ENCODE data around the gene CHSY1. TPM values are rescaled to one million over a fixed set of nuclear protein-coding genes. Genes with fewer than 3 reads are reported as not detected.
A peak's percentile ranks its signal among the peaks of the same experiment; 100 is the strongest.

The CHSY1 gene
- total RNA-seq, 1 donor from 2014 or later: 20.4 TPM

DNA sequence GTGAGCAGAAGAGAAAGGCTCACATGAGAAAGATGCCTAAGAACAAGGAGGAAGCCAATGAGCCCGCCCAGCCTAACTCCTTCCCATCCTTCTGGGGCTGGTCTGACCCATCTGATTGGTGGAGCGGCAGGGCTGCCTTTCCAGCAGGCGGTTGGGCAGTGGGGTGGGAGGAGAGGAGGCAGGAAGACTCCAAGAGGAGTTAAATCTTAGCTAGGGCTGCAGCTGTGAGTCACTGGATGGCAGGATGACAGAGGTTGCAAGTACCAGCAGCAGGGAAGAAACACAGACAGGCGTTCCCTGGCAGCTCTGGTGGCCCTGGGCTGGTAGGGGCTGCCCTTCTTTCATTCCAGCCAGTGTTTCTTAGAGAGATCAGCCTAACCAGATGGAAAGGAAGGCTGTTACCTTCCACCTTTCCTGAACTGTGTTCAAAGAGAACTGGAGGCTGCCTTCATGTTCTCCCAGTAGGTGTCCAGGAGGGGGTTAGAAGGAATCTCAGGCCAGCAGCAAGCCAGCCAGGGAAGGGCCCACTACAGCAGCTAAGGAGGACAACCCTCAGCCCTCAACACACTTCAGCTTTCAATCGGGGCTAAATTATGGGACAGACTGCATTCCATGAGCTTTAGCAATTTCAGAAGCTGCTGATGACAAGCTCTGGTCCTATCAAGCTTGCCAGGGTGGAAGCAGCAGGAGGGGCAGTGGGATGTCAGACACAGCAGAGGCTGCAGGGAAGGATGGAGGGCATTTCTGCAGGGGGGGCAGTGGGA, 50.3 kb downstream of the CHSY1 start:
- ChIA-PET CTCF (no interaction called here), POLR2A (no interaction called here)
- Mint-ChIP-seq H3K36me3 (ENCODE audit: low read depth) (peaks cover 10% of the 10 kb centered on the region), H3K4me3 (no peak overlapping the region), H3K9me3 (no peaks in the 10 kb centered on the region), H3K4me1 (peaks cover 75% of the 10 kb centered on the region), H3K27ac (no peak overlapping the region), H3K27me3 (no peaks in the 10 kb centered on the region)
- intact Hi-C loops (cut with micrococcal nuclease): no loop called here
- TF ChIP-seq, protein P1, sequence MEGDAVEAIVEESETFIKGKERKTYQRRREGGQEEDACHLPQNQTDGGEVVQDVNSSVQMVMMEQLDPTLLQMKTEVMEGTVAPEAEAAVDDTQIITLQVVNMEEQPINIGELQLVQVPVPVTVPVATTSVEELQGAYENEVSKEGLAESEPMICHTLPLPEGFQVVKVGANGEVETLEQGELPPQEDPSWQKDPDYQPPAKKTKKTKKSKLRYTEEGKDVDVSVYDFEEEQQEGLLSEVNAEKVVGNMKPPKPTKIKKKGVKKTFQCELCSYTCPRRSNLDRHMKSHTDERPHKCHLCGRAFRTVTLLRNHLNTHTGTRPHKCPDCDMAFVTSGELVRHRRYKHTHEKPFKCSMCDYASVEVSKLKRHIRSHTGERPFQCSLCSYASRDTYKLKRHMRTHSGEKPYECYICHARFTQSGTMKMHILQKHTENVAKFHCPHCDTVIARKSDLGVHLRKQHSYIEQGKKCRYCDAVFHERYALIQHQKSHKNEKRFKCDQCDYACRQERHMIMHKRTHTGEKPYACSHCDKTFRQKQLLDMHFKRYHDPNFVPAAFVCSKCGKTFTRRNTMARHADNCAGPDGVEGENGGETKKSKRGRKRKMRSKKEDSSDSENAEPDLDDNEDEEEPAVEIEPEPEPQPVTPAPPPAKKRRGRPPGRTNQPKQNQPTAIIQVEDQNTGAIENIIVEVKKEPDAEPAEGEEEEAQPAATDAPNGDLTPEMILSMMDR (IDR thresholded peaks at IDR 0.05): no peak
- DNase-seq (no peak), ATAC-seq (ENCODE audit: low read depth) (no peak)

DNA sequence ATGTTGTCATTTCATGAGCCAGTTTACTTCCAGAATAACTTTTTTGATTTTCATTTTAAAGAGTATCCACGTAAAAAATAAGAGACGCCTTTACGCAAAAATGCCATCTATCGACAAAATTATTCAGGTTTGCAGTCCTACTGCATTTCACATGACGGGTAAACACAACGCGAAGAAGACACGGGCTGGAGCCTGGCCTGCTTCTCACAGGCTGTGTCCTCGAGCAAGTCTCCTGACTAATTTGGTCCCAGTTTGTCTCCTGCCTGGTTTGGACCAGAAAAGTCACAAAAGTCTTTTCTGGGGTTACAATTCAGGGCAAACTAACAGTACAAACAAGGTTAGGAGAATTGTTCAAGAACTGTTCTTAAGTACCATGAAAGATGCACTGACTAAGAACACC, 51.7 kb downstream of the CHSY1 start:
- H3K27ac Mint-ChIP-seq: peak overlapping the region; percentile 50
- peak overlapping the region; percentile 17 for H3K4me3 Mint-ChIP-seq
- ATAC-seq (ENCODE audit: low read depth) (no peak), DNase-seq (no peak)
- no peaks in the 10 kb centered on the region for H3K9me3 Mint-ChIP-seq
- H3K27me3 Mint-ChIP-seq: no peaks in the 10 kb centered on the region
- TF ChIP-seq, protein P1 (IDR thresholded peaks at IDR 0.05): no peak
- peaks cover 70% of the 10 kb centered on the region for H3K4me1 Mint-ChIP-seq
- intact Hi-C loops (cut with micrococcal nuclease): no loop called here
- CTCF ChIA-PET: no interaction called here
- H3K36me3 Mint-ChIP-seq (ENCODE audit: low read depth): peaks cover 3% of the 10 kb centered on the region
- POLR2A ChIA-PET: no interaction called here

DNA sequence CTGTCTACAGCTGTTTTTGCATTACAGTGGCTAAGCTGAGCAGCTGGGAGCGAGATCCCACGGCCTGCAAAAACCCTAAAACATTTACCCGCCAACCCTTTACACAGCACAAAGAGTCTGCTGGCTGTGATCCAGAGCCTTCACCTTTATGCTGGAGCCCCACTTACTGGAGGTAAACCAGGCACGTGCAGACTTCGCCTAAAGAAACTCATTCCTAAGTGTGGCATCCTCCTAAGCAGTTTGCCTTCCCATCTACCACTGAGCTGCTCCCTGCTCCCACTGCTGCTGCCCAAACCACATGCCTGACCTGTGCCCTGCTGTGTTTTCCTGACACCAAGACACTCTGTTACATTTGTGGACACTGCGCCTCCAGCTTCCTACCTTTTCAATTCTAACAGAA, 53.0 kb downstream of the CHSY1 start:
- Mint-ChIP-seq H3K27ac (no peak overlapping the region), H3K4me1 (peaks cover 74% of the 10 kb centered on the region), H3K36me3 (ENCODE audit: low read depth) (peaks cover 3% of the 10 kb centered on the region), H3K9me3 (no peaks in the 10 kb centered on the region), H3K27me3 (no peaks in the 10 kb centered on the region), H3K4me3 (no peak overlapping the region)
- ChIA-PET POLR2A (no interaction called here), CTCF (no interaction called here)
- no peak for DNase-seq
- TF ChIP-seq, protein P1 (IDR thresholded peaks at IDR 0.05): no peak
- no peak for ATAC-seq (ENCODE audit: low read depth)
- intact Hi-C loops (cut with micrococcal nuclease): loop anchor here (5.0 kb wide), 1 partner anchor 54 kb away; the partner anchor contains the start of gene CHSY1

DNA sequence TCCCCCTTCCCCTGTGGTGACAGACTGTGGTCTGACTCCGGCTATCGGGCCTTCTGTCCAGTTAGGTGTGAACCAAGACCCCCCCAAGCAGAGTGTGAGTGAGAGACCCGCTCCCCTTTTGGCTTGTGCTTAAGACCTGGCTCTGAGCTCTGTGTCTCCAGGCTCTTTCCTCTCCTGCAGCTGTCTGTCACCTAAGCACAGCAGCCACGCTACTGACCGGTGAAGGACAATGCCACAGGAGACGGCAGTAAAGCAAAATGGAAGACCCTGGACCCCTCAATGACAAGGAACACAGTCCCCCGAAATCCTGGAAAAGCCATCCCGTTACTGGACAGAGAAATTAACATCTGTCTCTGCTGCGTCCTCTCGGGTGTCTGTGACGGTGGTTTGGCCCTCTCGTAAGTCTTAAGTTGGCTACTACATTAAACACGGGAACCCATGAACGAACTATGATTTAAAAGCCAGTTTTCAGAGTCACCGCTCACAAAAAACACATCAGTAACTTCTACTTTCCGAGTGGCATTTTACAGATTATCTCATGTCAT, 53.7 kb downstream of the CHSY1 start:
- H3K27me3 Mint-ChIP-seq: no peaks in the 10 kb centered on the region
- peaks cover 3% of the 10 kb centered on the region for H3K36me3 Mint-ChIP-seq (ENCODE audit: low read depth)
- ChIA-PET CTCF (no interaction called here), POLR2A (no interaction called here)
- no peak overlapping the region for H3K4me3 Mint-ChIP-seq
- intact Hi-C loops (cut with micrococcal nuclease): loop anchor here (5.0 kb wide), 1 partner anchor 54 kb away; the partner anchor contains the start of gene CHSY1
- no peaks in the 10 kb centered on the region for H3K9me3 Mint-ChIP-seq
- H3K27ac Mint-ChIP-seq: no peak overlapping the region
- H3K4me1 Mint-ChIP-seq: peaks cover 71% of the 10 kb centered on the region
- no peak for DNase-seq
- no peak for ATAC-seq (ENCODE audit: low read depth)
- TF ChIP-seq, protein P1 (IDR thresholded peaks at IDR 0.05): no peak

DNA sequence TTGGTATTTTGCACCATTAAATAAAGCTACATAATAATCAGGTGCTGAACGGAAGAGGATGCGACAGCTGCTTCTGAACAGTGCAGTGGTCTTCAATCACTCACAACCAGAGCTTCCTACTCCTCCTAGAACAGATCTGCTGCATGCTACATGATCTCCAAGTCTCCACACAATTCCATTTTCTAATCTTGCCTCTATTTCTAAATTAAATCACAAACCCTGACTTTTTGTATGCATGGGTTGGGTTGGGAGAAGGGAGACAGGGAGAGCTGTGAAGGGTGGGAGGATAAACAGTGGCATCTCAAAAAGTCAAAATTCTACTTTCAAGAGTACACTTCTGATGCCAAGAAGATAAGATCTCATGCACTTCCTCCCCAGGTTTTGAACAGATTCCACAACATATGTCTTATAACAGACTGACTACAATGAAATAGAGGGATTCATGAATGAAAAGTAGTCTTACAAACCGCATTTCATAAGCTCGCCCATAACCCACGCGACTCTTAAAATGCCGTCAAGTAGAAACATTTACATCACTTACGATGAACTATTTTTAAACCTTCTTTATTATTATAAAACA, 57.2 kb downstream of the CHSY1 start:
- no peaks in the 10 kb centered on the region for H3K27me3 Mint-ChIP-seq

More for the DNA sequence above, 57.2 kb downstream of the CHSY1 start:
- Mint-ChIP-seq H3K4me1 (peaks cover 51% of the 10 kb centered on the region), H3K9me3 (no peaks in the 10 kb centered on the region), H3K36me3 (ENCODE audit: low read depth) (no peaks in the 10 kb centered on the region), H3K4me3 (no peak overlapping the region), H3K27ac (no peak overlapping the region)
- TF ChIP-seq, protein P1 (IDR thresholded peaks at IDR 0.05): no peak
- intact Hi-C loops (cut with micrococcal nuclease): loop anchor here (5.0 kb wide), 1 partner anchor 58 kb away; the partner anchor contains the start of gene CHSY1
- no peak for ATAC-seq (ENCODE audit: low read depth)
- DNase-seq: no peak
- CTCF ChIA-PET: no interaction called here
- POLR2A ChIA-PET: no interaction called here
